ENCODE measurements around the gene UBQLN1. TPM values are rescaled to one million over a fixed set of nuclear protein-coding genes. Genes with fewer than 3 reads are reported as not detected.

Gene UBQLN1
- total RNA-seq, 1 donor from 2014 or later = 120 TPM

DNA sequence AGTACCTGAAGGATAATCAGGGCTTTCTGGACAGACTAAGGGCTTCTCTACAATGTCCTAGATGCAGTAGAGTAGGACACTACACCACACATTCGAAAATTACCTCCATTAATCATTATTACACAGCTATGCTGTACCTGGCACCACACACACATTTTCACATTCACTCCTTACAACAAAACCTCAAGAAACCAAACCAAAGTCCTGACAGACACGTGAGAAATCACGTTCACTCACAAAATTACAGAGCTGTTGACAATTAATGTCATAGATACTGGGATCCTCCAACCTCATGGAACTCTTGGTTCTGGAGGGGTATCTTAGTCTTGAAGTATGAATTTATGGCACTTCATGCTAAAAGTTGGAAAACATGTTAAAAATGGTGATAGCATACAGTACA is 16.3 kb downstream of the UBQLN1 start:
- no peak for DNase-seq (ENCODE audit: low read depth in 2 of 2)

- DNase-seq (ENCODE audit: low read depth in 2 of 2) = no peak
These were observed 18.8 kb downstream of the UBQLN1 start for GRCh38 chr9:83688921-83689320.

DNA sequence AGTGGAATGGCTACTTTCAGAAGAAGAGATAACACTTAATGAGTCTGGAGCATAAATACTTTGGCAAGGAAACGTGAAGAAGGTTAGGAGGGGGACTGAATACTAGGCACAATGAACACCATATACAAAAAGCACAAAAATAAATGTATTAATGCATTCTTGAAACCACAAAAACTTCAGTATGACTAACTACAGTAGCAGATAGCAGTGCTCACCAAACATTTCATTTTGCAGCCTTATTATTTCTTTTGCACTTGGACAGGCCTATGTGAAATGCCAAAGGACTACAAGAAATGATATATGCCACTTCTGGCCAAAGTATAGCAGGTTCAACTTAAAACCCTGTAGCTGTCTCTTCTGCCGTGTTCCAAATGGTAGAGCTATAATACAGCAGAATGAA is 26.3 kb downstream of the UBQLN1 start:
- no peak for DNase-seq (ENCODE audit: low read depth in 2 of 2)

DNA sequence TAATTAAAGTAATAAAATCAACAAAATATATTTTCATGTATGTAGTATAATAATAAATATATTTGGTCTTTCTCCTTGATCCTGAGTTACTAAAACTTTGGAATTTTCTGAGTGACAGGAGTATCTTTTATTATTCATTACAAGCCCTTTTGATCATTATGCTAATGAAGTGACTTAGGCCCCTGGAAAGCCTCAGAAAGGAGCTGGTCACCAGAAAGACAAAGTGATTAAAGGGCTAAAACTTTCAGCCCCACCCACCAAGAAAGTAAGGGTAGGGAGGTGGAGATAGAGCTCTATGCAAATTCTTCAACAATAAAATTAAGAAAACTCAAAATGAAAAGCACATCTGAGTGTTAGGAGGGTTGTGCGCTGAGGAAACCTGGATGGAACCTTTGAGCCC is 27.5 kb downstream of the UBQLN1 start:
- DNase-seq (ENCODE audit: low read depth in 2 of 2) = no peak

- DNase-seq (ENCODE audit: low read depth in 2 of 2) = no peak
These were observed 30.2 kb downstream of the UBQLN1 start for GRCh38 chr9:83677596-83677995.

DNA sequence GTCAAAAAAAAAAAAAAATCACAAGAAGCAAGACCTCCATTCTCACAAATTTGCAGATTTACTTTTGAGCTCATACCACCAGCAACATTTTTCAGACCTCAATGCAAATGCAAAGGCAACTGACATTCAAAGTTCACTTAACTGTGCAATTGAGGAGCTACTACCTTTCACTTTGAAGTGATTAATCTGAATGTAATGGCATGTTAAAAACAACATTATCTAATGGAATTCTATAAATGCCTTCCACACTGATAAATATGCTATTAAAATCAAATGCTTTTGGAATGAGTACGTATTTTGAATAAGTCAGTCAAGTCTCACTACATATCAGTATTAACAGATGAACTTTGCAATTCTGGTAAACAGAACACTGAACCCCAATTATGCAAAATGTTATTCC is 32.3 kb downstream of the UBQLN1 start:
- no peak for DNase-seq (ENCODE audit: low read depth in 2 of 2)

GRCh38 chr9:83671451-83671850 is 36.3 kb downstream of the UBQLN1 start:
- DNase-seq (ENCODE audit: low read depth in 2 of 2) = no peak

GRCh38 chr9:83670381-83670780 is 37.4 kb downstream of the UBQLN1 start:
- DNase-seq (ENCODE audit: low read depth in 2 of 2) = no peak

- no peak for DNase-seq (ENCODE audit: low read depth in 2 of 2)
These were observed 38.7 kb downstream of the UBQLN1 start for GRCh38 chr9:83669067-83669466.

- DNase-seq (ENCODE audit: low read depth in 2 of 2) = peak; percentile 36 to 69
These were observed 42.1 kb downstream of the UBQLN1 start for GRCh38 chr9:83665580-83666200.

DNA sequence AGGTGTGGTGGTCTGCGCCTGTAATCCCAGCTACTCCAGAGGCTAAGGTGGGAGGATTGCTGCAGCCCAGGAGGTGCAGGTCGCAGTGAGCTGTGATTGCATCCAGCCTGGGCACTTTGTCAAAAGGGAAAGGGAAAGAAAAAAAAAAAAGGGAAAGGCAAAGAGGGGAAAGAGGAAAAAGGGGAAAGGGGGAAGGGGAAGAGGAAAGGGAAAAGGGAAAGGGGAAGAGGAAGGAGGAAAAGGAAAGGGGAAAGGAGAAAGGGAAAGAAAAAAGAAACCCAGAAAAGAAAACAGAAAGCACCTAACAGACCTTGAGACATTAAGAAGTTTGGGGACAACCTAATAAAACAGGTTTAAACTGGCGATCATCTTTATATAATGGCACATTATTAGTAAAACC is 44.8 kb downstream of the UBQLN1 start:
- DNase-seq (ENCODE audit: low read depth in 2 of 2) = no peak

DNA sequence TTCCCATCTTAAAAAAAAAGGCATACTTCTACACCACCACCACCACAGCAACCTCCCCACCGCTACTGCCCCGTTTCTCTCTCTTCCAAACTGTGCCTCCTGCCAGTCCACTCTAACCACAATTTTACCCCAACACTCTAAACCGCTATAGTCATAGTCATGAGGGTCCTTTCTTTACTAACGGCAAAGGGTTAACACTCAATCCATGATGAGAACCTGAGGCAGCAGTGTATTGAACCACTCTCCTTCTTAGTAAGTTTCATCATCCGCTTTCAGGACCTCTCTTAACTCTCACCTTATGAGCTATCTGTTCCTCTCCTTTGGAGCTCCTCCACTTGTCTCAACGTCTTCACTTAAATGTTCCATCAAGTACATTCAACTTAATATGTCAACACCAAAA is 50.8 kb downstream of the UBQLN1 start:
- DNase-seq (ENCODE audit: low read depth in 2 of 2) = no peak

DNA sequence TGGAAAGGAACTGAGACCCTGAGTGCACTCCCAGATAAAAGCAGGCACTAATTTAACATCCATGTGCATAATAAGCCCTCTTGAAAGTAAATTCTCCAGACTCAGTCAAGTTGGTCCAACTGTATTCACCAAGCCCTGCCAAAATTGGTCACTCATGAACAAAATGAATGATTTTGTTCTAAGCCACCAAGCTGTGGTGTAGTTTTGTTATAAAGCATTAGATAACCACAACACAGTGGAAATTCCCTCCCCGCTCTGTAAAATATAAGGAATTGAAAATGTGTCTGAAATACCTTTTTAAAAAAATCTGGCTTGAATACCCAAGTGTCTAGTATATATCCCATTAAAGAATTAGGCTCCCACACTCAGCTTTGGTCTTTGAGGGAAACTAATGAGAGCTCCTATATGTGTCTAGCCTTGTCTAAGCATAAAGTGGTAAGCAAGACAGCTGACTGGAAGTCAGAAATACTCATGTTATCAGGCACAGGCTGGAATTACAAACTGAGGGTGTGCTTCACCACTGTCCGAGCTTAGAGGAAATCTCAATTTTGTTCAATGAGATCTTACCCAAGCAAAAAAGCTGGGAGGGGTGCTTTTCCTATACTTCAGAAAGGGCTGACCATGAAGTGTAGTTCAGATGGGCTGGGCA is 51.6 kb downstream of the UBQLN1 start:
- DNase-seq (ENCODE audit: low read depth in 2 of 2) = no peak

GRCh38 chr9:83655433-83655832 is 52.3 kb downstream of the UBQLN1 start:
- peak; percentile 16 to 41 for DNase-seq (ENCODE audit: low read depth in 2 of 2)

DNA sequence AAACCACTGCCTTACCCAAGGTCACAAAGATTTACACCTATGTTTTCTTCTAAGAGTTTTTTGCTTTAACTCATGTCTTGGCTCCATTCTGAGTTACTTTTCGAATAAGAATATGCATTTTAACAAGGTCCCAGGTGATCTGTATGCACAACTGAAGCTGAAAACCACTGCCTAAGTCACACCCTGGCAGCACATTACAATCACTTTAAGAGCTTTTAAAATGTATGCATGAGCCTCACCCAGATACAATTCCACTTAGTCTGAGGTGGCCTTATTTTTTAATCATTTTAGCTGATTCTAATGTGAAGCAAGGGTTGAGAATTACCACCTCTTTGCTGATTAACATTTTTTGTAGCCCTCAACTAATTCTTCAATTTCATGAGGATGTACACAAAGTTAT is 55.3 kb downstream of the UBQLN1 start:
- no peak for DNase-seq (ENCODE audit: low read depth in 2 of 2)

DNA sequence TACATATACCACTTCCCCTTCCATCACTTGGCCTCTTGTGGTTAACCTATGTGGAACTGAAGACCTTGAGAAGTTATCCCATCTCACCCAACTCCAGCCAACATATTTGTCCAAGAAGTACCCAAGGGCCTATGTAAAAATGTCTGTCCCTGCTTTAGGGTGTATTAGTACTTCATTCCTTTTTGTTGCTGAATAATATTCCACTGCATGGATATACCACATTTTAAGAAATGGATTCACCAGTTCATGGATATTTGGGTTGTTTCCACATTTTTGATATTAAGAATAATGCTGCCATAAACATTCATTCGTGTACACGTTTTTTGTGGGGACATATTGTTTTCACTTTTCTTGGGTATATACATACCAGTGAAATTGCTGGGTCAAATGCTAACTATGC is 56.2 kb downstream of the UBQLN1 start:
- no peak for DNase-seq (ENCODE audit: low read depth in 2 of 2)

- no peak for DNase-seq (ENCODE audit: low read depth in 2 of 2)
These were observed 58.2 kb downstream of the UBQLN1 start for GRCh38 chr9:83649515-83649914.

GRCh38 chr9:83649080-83649479 is 58.7 kb downstream of the UBQLN1 start:
- DNase-seq (ENCODE audit: low read depth in 2 of 2) = peak; percentile 46 to 68

- no peak for DNase-seq (ENCODE audit: low read depth in 2 of 2)
These were observed 61.1 kb downstream of the UBQLN1 start for GRCh38 chr9:83646500-83647239.

- no peak for DNase-seq (ENCODE audit: low read depth in 2 of 2)
These were observed 65.0 kb downstream of the UBQLN1 start for GRCh38 chr9:83642793-83643192.

DNA sequence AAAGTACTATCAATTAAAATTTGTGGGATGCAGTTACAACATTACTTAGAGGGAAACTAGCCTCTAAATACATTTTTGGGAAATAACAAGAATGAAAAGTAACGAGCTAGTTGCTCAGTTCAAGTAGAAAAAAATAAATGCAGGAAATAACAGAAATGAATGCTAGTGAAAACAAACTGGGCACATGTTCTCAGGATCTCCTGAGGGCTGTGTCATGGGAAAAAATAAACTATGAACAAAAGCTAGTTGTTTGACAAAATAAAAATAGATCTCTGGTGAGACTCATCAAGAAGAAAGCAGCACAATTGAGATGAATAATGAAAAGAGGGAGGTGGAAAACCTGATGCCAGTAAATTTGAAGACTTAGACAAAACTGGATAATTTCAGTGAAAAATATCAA is 68.5 kb downstream of the UBQLN1 start:
- DNase-seq (ENCODE audit: low read depth in 2 of 2) = peak; percentile 38 to 42

- DNase-seq (ENCODE audit: low read depth in 2 of 2) = no peak
These were observed 70.4 kb downstream of the UBQLN1 start for GRCh38 chr9:83637389-83637788.

GRCh38 chr9:83636813-83637212 is 70.9 kb downstream of the UBQLN1 start:
- no peak for DNase-seq (ENCODE audit: low read depth in 2 of 2)
